H1 (cell line): Measurements from ENCODE around the gene STYK1. TPM values are rescaled to one million over a fixed set of nuclear protein-coding genes. Genes with fewer than 3 reads are reported as not detected.

Experiments
- CTCF ChIA-PET: fragments of 300-600 bp; sonication (Branson Sonifier 250); formaldehyde crosslinking; loops from one replicate; lab custom pipeline; 2021; ENCODE audit not compliant: partially characterized antibody; lab: Charles Lee
- POLR2A ChIA-PET: fragments of 300-600 bp; sonication (Branson Sonifier 250); formaldehyde crosslinking; loops from one replicate; lab custom pipeline; 2021; ENCODE audit warnings: inconsistent platforms; ENCODE audit not compliant: partially characterized antibody; lab: Charles Lee
- DNase-seq, 2 experiments: peaks; one replicate each; pipeline versions ENCODE4 v3.0.0 to v3.0.0-alpha.2; 2010 to 2022; ENCODE audit warnings: low spot score in 2 of 2, low read depth in 1 of 2, mixed read lengths in 1 of 2
- FAIRE-seq: peaks from 2 replicates; lab custom pipeline; 2011; peaks lifted over from hg19 to GRCh38; lab: Jason Lieb, UNC
- H2AFZ ChIP-seq: 2 replicates; pipeline ENCODE4 v1.8.1; 2012; ENCODE audit warnings: low read length, inconsistent platforms
- H2AK5ac ChIP-seq: 2 replicates; pipeline ENCODE4 v1.6.1; 2013; ENCODE audit warnings: low read depth, low read length
- H2BK120ac ChIP-seq: replicated peaks from 2 replicates; pipeline ENCODE3; 2013; ENCODE audit warnings: low read depth, low read length, inconsistent platforms
- H2BK12ac ChIP-seq: 2 replicates; pipeline ENCODE4 v1.6.1; 2013; ENCODE audit warnings: low read depth, low read length
- H2BK15ac ChIP-seq: 2 replicates; pipeline ENCODE4 v1.6.1; 2013; ENCODE audit warnings: low read length
- H2BK20ac ChIP-seq: 2 replicates; pipeline ENCODE4 v1.6.1; 2013; ENCODE audit warnings: low read length
- H2BK5ac ChIP-seq: 2 replicates; pipeline ENCODE4 v1.6.1; 2013; ENCODE audit warnings: low read depth, low read length
- H3K14ac ChIP-seq: 2 replicates; pipeline ENCODE4 v1.6.1; 2013; ENCODE audit warnings: inconsistent platforms; ENCODE audit not compliant: insufficient read length
- H3K18ac ChIP-seq: 2 replicates; pipeline ENCODE4 v1.6.1; 2013; ENCODE audit warnings: low read length; ENCODE audit errors: extremely low read depth
- H3K23ac ChIP-seq: 2 replicates; pipeline ENCODE4 v1.6.1; 2013; ENCODE audit warnings: inconsistent platforms; ENCODE audit not compliant: insufficient read length
- H3K23me2 ChIP-seq: 2 replicates; pipeline ENCODE4 v1.6.1; 2013; ENCODE audit warnings: low read depth, low read length
- H3K27ac ChIP-seq: 2 replicates; pipeline ENCODE4 v1.6.1; 2011; ENCODE audit warnings: low read depth, low read length, inconsistent platforms
- H3K27me3 ChIP-seq, 4 experiments: replicated peaks in 1 of 4; 1 replicate in 1 of 4; 2 replicates in 3 of 4; pipeline versions ENCODE4 v1.6.1 to v1.8.1; 2011 to 2013; ENCODE audit warnings: low read length in 3 of 4, mild to moderate bottlenecking in 3 of 4, inconsistent platforms in 2 of 4, mixed read lengths in 2 of 4, moderate library complexity in 1 of 4; ENCODE audit not compliant: control insufficient read depth in 3 of 4, insufficient read depth in 3 of 4; ENCODE audit errors: extremely low read depth in 1 of 4
- H3K36me3 ChIP-seq, 4 experiments: 2 replicates each; pipeline versions ENCODE4 v1.6.1 to v1.8.1; 2011 to 2013; ENCODE audit warnings: mild to moderate bottlenecking in 4 of 4, low read length in 3 of 4, moderate library complexity in 2 of 4, control low read depth in 1 of 4, inconsistent platforms in 1 of 4; ENCODE audit not compliant: insufficient read depth in 4 of 4, control insufficient read depth in 2 of 4
- H3K4ac ChIP-seq: replicated peaks from 2 replicates; pipeline ENCODE3; 2013; ENCODE audit warnings: low read length, low read depth, mixed read lengths, inconsistent platforms; ENCODE audit not compliant: insufficient read length
- H3K4me1 ChIP-seq, 4 experiments: replicated peaks in 1 of 4; 1 replicate in 1 of 4; 2 replicates in 3 of 4; pipeline versions ENCODE4 v1.6.1 to v1.8.1; 2011 to 2013; ENCODE audit warnings: low read length in 3 of 4, inconsistent platforms in 2 of 4, mixed read lengths in 1 of 4; ENCODE audit not compliant: insufficient read depth in 4 of 4, control insufficient read depth in 3 of 4
- H3K4me2 ChIP-seq, 2 experiments: 2 replicates each; pipeline versions ENCODE4 v1.6.1 to v1.8.1; 2011 to 2013; ENCODE audit warnings: low read depth in 2 of 2, low read length in 2 of 2, control low read depth in 1 of 2, inconsistent platforms in 1 of 2, mild to moderate bottlenecking in 1 of 2; ENCODE audit not compliant: insufficient read depth in 1 of 2
- H3K4me3 ChIP-seq, 4 experiments: fragments of 200-600, 300-600 bp in 1 of 4; sonication (generic), shearing (Covaris generic), sonication (Bioruptor Twin) in 1 of 4; 2 replicates each; pipeline versions ENCODE4 v1.5.1 to v1.8.1; 2011 to 2016; ENCODE audit warnings: low read length in 4 of 4, low read depth in 3 of 4, control low read depth in 2 of 4, inconsistent platforms in 2 of 4, mild to moderate bottlenecking in 2 of 4, mixed read lengths in 1 of 4, moderate library complexity in 1 of 4; ENCODE audit not compliant: insufficient read depth in 2 of 4; ENCODE audit errors: extremely low read depth in 1 of 4
- H3K56ac ChIP-seq: replicated peaks from 2 replicates; pipeline ENCODE3; 2013; ENCODE audit warnings: low read depth, mild to moderate bottlenecking, mixed read lengths, low read length, inconsistent platforms; ENCODE audit not compliant: insufficient read length
- H3K79me1 ChIP-seq: 2 replicates; pipeline ENCODE4 v1.6.1; 2013; ENCODE audit warnings: low read depth, low read length, control low read depth
- H3K79me2 ChIP-seq, 2 experiments: 2 replicates each; pipeline versions ENCODE4 v1.6.1 to v1.8.1; 2012 to 2013; ENCODE audit warnings: low read length in 2 of 2, mild to moderate bottlenecking in 2 of 2, inconsistent platforms in 1 of 2; ENCODE audit not compliant: insufficient read depth in 2 of 2, control insufficient read depth in 1 of 2
- H3K9ac ChIP-seq, 4 experiments: replicated peaks in 1 of 4; 1 replicate in 1 of 4; 2 replicates in 3 of 4; pipeline versions ENCODE4 v1.6.1 to v1.8.1; 2011 to 2013; ENCODE audit warnings: low read depth in 3 of 4, low read length in 3 of 4, control low read depth in 2 of 4, mild to moderate bottlenecking in 2 of 4, moderate library complexity in 2 of 4, inconsistent platforms in 1 of 4; ENCODE audit errors: extremely low read depth in 1 of 4
- H3K9me3 ChIP-seq, 2 experiments: 2 replicates each; pipeline versions ENCODE4 v1.6.1 to v1.8.1; 2012 to 2013; ENCODE audit warnings: mild to moderate bottlenecking in 2 of 2, moderate library complexity in 2 of 2, control low read depth in 1 of 2, inconsistent platforms in 1 of 2, low read depth in 1 of 2, low read length in 1 of 2, mixed read lengths in 1 of 2; ENCODE audit not compliant: insufficient read depth in 2 of 2
- H4K20me1 ChIP-seq, 2 experiments: replicated peaks in 1 of 2; 2 replicates each; pipeline versions ENCODE3 to v1.8.1; 2011 to 2013; ENCODE audit warnings: inconsistent platforms in 2 of 2, low read length in 2 of 2, mild to moderate bottlenecking in 1 of 2; ENCODE audit not compliant: insufficient read depth in 2 of 2, control insufficient read depth in 1 of 2
- H4K5ac ChIP-seq: 2 replicates; pipeline ENCODE4 v1.6.1; 2013; ENCODE audit warnings: low read length, low read depth, mixed read lengths, inconsistent platforms; ENCODE audit not compliant: insufficient read length
- H4K8ac ChIP-seq: 2 replicates; pipeline ENCODE4 v1.8.0; 2013; ENCODE audit warnings: mild to moderate bottlenecking, moderate library complexity, low read length, inconsistent platforms; ENCODE audit not compliant: insufficient read depth; ENCODE audit errors: extremely low read depth
- H4K91ac ChIP-seq: replicated peaks from 2 replicates; pipeline ENCODE3; 2013; ENCODE audit warnings: low read length, mixed read lengths, inconsistent platforms; ENCODE audit not compliant: insufficient read length
- BCL11A ChIP-seq, 2 experiments: IDR thresholded peaks; one replicate each; pipeline ENCODE4 v1.6.1; 2011; ENCODE audit warnings: low read depth in 2 of 2, low read length in 2 of 2, mild to moderate bottlenecking in 2 of 2
- CBX5 ChIP-seq: fragments of 300-800, 300-1000 bp; sonication (generic); IDR thresholded peaks from 2 replicates; pipeline ENCODE4 v1.7.1; 2016; ENCODE audit warnings: antibody characterized with exemption, low read length, low read depth
- E2F6 ChIP-seq: IDR thresholded peaks from 2 replicates; pipeline ENCODE4 v1.6.1; 2012; ENCODE audit warnings: inconsistent platforms
- FOSL1 ChIP-seq: IDR thresholded peaks from 2 replicates; pipeline ENCODE4 v1.6.1; 2011; ENCODE audit warnings: mild to moderate bottlenecking, low read depth, low read length, moderate library complexity; ENCODE audit not compliant: insufficient read depth
- GTF2F1 ChIP-seq: IDR thresholded peaks from 2 replicates; pipeline ENCODE4 v1.6.1; 2012; ENCODE audit warnings: low read depth, low read length, improper control_type of control experiment, borderline replicate concordance
- HDAC6 ChIP-seq: IDR thresholded peaks from one replicate; pipeline ENCODE4 v1.7.1; 2012; ENCODE audit warnings: low read depth, mild to moderate bottlenecking, inconsistent platforms, low read length, moderate library complexity
- RAD21 ChIP-seq, 2 experiments: IDR thresholded peaks in 1 of 2; conservative IDR thresholded peaks in 1 of 2; 2 replicates each; pipeline ENCODE4 v1.6.1; 2011; ENCODE audit warnings: low read depth in 2 of 2, low read length in 2 of 2, improper control_type of control experiment in 1 of 2, inconsistent platforms in 1 of 2, mild to moderate bottlenecking in 1 of 2, moderate library complexity in 1 of 2
- RNF2 ChIP-seq: fragments of 200-900, 300-1000 bp; sonication (generic); IDR thresholded peaks from 2 replicates; pipeline ENCODE4 v1.7.1; 2016; ENCODE audit warnings: borderline replicate concordance, low read depth, mild to moderate bottlenecking, antibody characterized with exemption, low read length; ENCODE audit not compliant: poor library complexity, severe bottlenecking; ENCODE audit errors: missing control alignments
- SIX5 ChIP-seq: IDR thresholded peaks from 2 replicates; pipeline ENCODE4 v1.6.1; 2011; ENCODE audit warnings: mild to moderate bottlenecking, low read depth, low read length
- SRF ChIP-seq: IDR thresholded peaks from 2 replicates; pipeline ENCODE4 v1.6.1; 2011; ENCODE audit warnings: mild to moderate bottlenecking, low read depth, low read length, moderate library complexity
- SUZ12 ChIP-seq: fragments of 200-600 bp; sonication (generic); IDR thresholded peaks from 2 replicates; pipeline ENCODE4 v1.6.1; 2012; ENCODE audit warnings: mild to moderate bottlenecking, inconsistent platforms, low read length, moderate library complexity, mixed read lengths
- TBP ChIP-seq: IDR thresholded peaks from 2 replicates; pipeline ENCODE4 v1.6.1; 2011; ENCODE audit warnings: low read depth, low read length, improper control_type of control experiment
- ZNF274 ChIP-seq: IDR thresholded peaks from 2 replicates; pipeline ENCODE4 v1.7.0; 2012; ENCODE audit warnings: low read length, borderline replicate concordance; ENCODE audit errors: extremely low read depth
- WGBS, 2 experiments: shearing (Covaris generic) in 1 of 2; methylation state at CpG; one replicate each; pipeline versions ENCODE4 v1.1.6 to v1.1.7; 2013 to 2015; ENCODE audit warnings: low lambda C conversion rate in 2 of 2, mixed read lengths in 2 of 2, inconsistent platforms in 1 of 2, low coverage in 1 of 2, missing lambda C conversion rate in 1 of 2; ENCODE audit not compliant: insufficient replicate concordance in 2 of 2, insufficient coverage in 1 of 2, insufficient read length in 1 of 2; ENCODE audit errors: extremely low coverage in 1 of 2, missing lambda C conversion rate in 1 of 2; 5-methylcytosine and 5-hydroxymethylcytosine counted together
- polyA plus RNA-seq, 7 experiments: library from polyadenylated mRNA; depleted of rRNA in 3 of 7; stranded (reverse) in 5 of 7; unstranded in 2 of 7; fragments of >200 nt in 5 of 7; fragments of 200-250 nt in 2 of 7; gene quantifications; 1 replicate in 5 of 7; 2 replicates in 1 of 7; 4 replicates in 1 of 7; pipeline versions ENCODE4 v1.2.1 to v1.2.3, GENCODE V29; 2011 to 2013; ENCODE audit warnings: missing spikeins in 2 of 7, mixed read lengths in 2 of 7
- total RNA-seq: library from RNA; stranded (reverse); fragmentation: NEBNext Ultra II Directional; extraction: Animal tissue kit (Norgen Biotek cat#: 25700); gene quantifications from 2 replicates; pipeline ENCODE4 v1.2.1, GENCODE V29; 2021

STYK1 gene
- total and polyA plus RNA-seq, 2 of the 8 experiments (the other 6 are each of a cell fraction or from before 2014, with no cell fraction given) = 0.38 to 1.1 TPM

- Histone ChIP-seq H3K36me3 (peaks cover 0 to 62% (median 16%) of the 10 kb centered on the region in 4 experiments; a peak in 6 of 8 replicates), H4K20me1 (no peaks in the 10 kb centered on the region), H2BK15ac (no peak overlapping the region), H2BK12ac (no peak overlapping the region), H2BK5ac (no peak overlapping the region), H3K27me3 (no peaks in the 10 kb centered on the region), H3K4me2 (no peak overlapping the region)
- CTCF ChIA-PET = interaction anchor here (1.4 kb wide), 1 partner anchor 65 kb away, joined by 4 read pairs; no protein-coding TSS in a partner anchor
- TF ChIP-seq FOSL1 (no peak), HDAC6 (no peak), RNF2 (no peak), TBP (no peak), RAD21 (IDR thresholded peaks at IDR 0.05 in 1 of 2, conservative IDR thresholded peaks at IDR 0.05 in 1 of 2; ENCODE audit: low read depth in 2 of 2, low read length in 2 of 2) (no peak), SIX5 (no peak), E2F6 (no peak), CBX5 (no peak), ZNF274 (no peak), GTF2F1 (no peak), BCL11A (IDR thresholded peaks at IDR 0.05; ENCODE audit: low read depth in 2 of 2, low read length in 2 of 2) (no peak), SRF (no peak), SUZ12 (no peak)
- TF ChIP-seq, all 59 proteins: peak for 0
- Histone ChIP-seq H3K9ac (no peak overlapping the region), H2BK20ac (no peak overlapping the region), H3K4me3 (no peak overlapping the region), H3K23ac (no peak overlapping the region), H3K27ac (no peak overlapping the region), H3K79me2 (peaks cover 3 to 27% of the 10 kb centered on the region in 2 experiments; a peak in 3 of 4 replicates), H3K23me2 (peaks cover 3% of the 10 kb centered on the region), H4K8ac (no peak overlapping the region), H2AFZ (no peak overlapping the region), H3K14ac (no peak overlapping the region), H3K56ac (no peak overlapping the region), H4K5ac (no peak overlapping the region), H3K79me1 (no peaks in the 10 kb centered on the region), H2BK120ac (no peak overlapping the region), H4K91ac (no peak overlapping the region), H3K9me3 (no peaks in the 10 kb centered on the region), H2AK5ac (no peak overlapping the region), H3K18ac (no peak overlapping the region), H3K4me1 (peaks cover 0 to 3% (median 0%) of the 10 kb centered on the region in 4 experiments; a peak in 2 of 7 replicates), H3K4ac (no peak overlapping the region)
- WGBS, 2 experiments = 93% methylated on average over 3 of the region's 3 CpGs; no CpG with 5 or more reads in 1 of the 2 experiments
- POLR2A ChIA-PET = interaction anchor here (1.5 kb wide), 1 partner anchor 16 kb away, joined by 3 read pairs; no protein-coding TSS in a partner anchor
- DNase-seq (no peak), FAIRE-seq (no peak)
Measured at GRCh38 chr12:10610188-10610587, 63.7 kb downstream of the STYK1 start.
